H1 (cell line): Measurements from ENCODE around the gene NEB.

Experiments used
- BACH1 ChIP-seq: IDR thresholded peaks from 2 replicates; pipeline ENCODE4 v1.6.1; 2012; ENCODE audit warnings: low read length, improper control_type of control experiment
- CTCF ChIP-seq, 3 experiments: IDR thresholded peaks; 1 replicate in 2 of 3; 2 replicates in 1 of 3; pipeline versions ENCODE4 v1.5.1 to v1.6.1; 2011; ENCODE audit warnings: low read length in 3 of 3, mild to moderate bottlenecking in 3 of 3, inconsistent platforms in 2 of 3, low read depth in 1 of 3, moderate library complexity in 1 of 3; ENCODE audit not compliant: insufficient read depth in 1 of 3; ENCODE audit errors: control extremely low read depth in 1 of 3
- EZH2 ChIP-seq: fragments of 200-600 bp; sonication (generic); IDR thresholded peaks from 2 replicates; pipeline ENCODE4 v1.7.1; 2012; ENCODE audit warnings: low read depth, mild to moderate bottlenecking, moderate library complexity, low read length, inconsistent platforms; ENCODE audit not compliant: severe bottlenecking
- MAX ChIP-seq: IDR thresholded peaks from 2 replicates; pipeline ENCODE4 v1.6.1; 2012; ENCODE audit warnings: inconsistent platforms
- POLR2A ChIP-seq, 2 experiments: IDR thresholded peaks; 1 replicate in 1 of 2; 2 replicates in 1 of 2; pipeline ENCODE4 v1.6.1; 2011; ENCODE audit warnings: low read depth in 2 of 2, low read length in 2 of 2, mild to moderate bottlenecking in 2 of 2; ENCODE audit errors: control extremely low read depth in 1 of 2
- SIRT6 ChIP-seq: IDR thresholded peaks from one replicate; pipeline ENCODE4 v1.7.1; 2012; ENCODE audit warnings: low read length, inconsistent platforms
- SIX5 ChIP-seq: IDR thresholded peaks from 2 replicates; pipeline ENCODE4 v1.6.1; 2011; ENCODE audit warnings: mild to moderate bottlenecking, low read depth, low read length
- SRF ChIP-seq: IDR thresholded peaks from 2 replicates; pipeline ENCODE4 v1.6.1; 2011; ENCODE audit warnings: mild to moderate bottlenecking, low read depth, low read length, moderate library complexity
- TAF1 ChIP-seq: IDR thresholded peaks from 2 replicates; pipeline ENCODE4 v1.6.1; 2011; ENCODE audit warnings: mild to moderate bottlenecking, low read depth, low read length
- TAF7 ChIP-seq: optimal IDR thresholded peaks from 2 replicates; pipeline ENCODE3; 2011; ENCODE audit warnings: low read depth, mild to moderate bottlenecking, inconsistent platforms, low read length, moderate library complexity, borderline replicate concordance
- TBP ChIP-seq: IDR thresholded peaks from 2 replicates; pipeline ENCODE4 v1.6.1; 2011; ENCODE audit warnings: low read depth, low read length, improper control_type of control experiment
- YY1 ChIP-seq: IDR thresholded peaks from 2 replicates; pipeline ENCODE4 v1.6.1; 2011; ENCODE audit warnings: low read depth, mild to moderate bottlenecking, low read length

- no peak for TF ChIP-seq MAX
- no peak for TF ChIP-seq CTCF (IDR thresholded peaks at IDR 0.05; ENCODE audit: control extremely low read depth in 1 of 3, insufficient read depth in 1 of 3, low read depth in 1 of 3, low read length in 3 of 3)
- no peak for TF ChIP-seq POLR2A (IDR thresholded peaks at IDR 0.05; ENCODE audit: control extremely low read depth in 1 of 2, low read depth in 2 of 2, low read length in 2 of 2)
- no peak for TF ChIP-seq TAF1
- TF ChIP-seq EZH2: no peak
- no peak for TF ChIP-seq TAF7
- no peak for TF ChIP-seq SIX5
- TF ChIP-seq SRF: no peak
- TF ChIP-seq YY1: no peak
- TF ChIP-seq SIRT6: no peak
- TF ChIP-seq TBP: no peak
- TF ChIP-seq BACH1: no peak
Observed at GRCh38 chr2:151552287-151552686, 182.0 kb downstream of the NEB start.
